Endothelial cell of umbilical vein (primary cell): ENCODE results near the gene ADGRG4. TPM values are rescaled to one million over a fixed set of nuclear protein-coding genes. Genes with fewer than 3 reads are reported as not detected.

Experiments used
- BruUV-seq: library from RNA; stranded (reverse); fragments of 400-500 nt; replicated peaks from 2 replicates; lab custom pipeline; 2021; lab: Mats Ljungman, UMichigan
- CTCF ChIA-PET: fragments of 300-600, 350-600 bp; sonication (Branson Sonifier 250); formaldehyde crosslinking; loops from one replicate; lab custom pipeline; 2021; ENCODE audit warnings: antibody characterized with exemption, inconsistent platforms; lab: Charles Lee
- POLR2A ChIA-PET: fragments of 300-600, 350-600 bp; sonication (Branson Sonifier 250); formaldehyde crosslinking; loops from one replicate; lab custom pipeline; 2021; ENCODE audit warnings: antibody characterized with exemption, inconsistent platforms; lab: Charles Lee
- DNase-seq: peaks from one replicate; pipeline ENCODE4 v3.0.0-alpha.2; 2011; ENCODE audit warnings: low read depth, low spot score
- FAIRE-seq: peaks from 2 replicates; lab custom pipeline; 2011; peaks lifted over from hg19 to GRCh38; lab: Jason Lieb, UNC
- H2AFZ ChIP-seq: 2 replicates; pipeline ENCODE4 v1.6.0; 2012; ENCODE audit warnings: low read depth, low read length, control low read depth, inconsistent platforms
- H3K27ac ChIP-seq: 2 replicates; pipeline ENCODE4 v1.5.1; 2011; ENCODE audit warnings: low read depth, mild to moderate bottlenecking, control low read depth, low read length, moderate library complexity; ENCODE audit not compliant: insufficient read depth
- H3K27me3 ChIP-seq, 2 experiments: 2 replicates each; pipeline versions ENCODE4 v1.6.0 to v1.6.1; 2011; ENCODE audit warnings: low read length in 2 of 2, mixed read lengths in 1 of 2; ENCODE audit not compliant: control insufficient read depth in 2 of 2, insufficient read depth in 2 of 2
- H3K36me3 ChIP-seq, 2 experiments: 2 replicates in 1 of 2; 3 replicates in 1 of 2; pipeline ENCODE4 v1.5.1; 2011; ENCODE audit warnings: low read length in 2 of 2, mild to moderate bottlenecking in 1 of 2, moderate library complexity in 1 of 2; ENCODE audit not compliant: control insufficient read depth in 2 of 2, insufficient read depth in 2 of 2; ENCODE audit errors: extremely low read depth in 1 of 2
- H3K4me1 ChIP-seq: 3 replicates; pipeline ENCODE4 v1.5.1; 2011; ENCODE audit warnings: mild to moderate bottlenecking, low read length; ENCODE audit not compliant: control insufficient read depth, insufficient read depth; ENCODE audit errors: extremely low read depth
- H3K4me2 ChIP-seq: 2 replicates; pipeline ENCODE4 v1.6.1; 2011; ENCODE audit warnings: low read length, control low read depth, mixed read lengths; ENCODE audit not compliant: insufficient read depth
- H3K4me3 ChIP-seq, 3 experiments: fragments of 200-600 bp in 1 of 3; sonication (generic), shearing (Covaris generic) in 1 of 3; replicated peaks in 1 of 3; 2 replicates each; pipeline ENCODE4 v1.5.1; 2011 to 2016; ENCODE audit warnings: control low read depth in 3 of 3, low read length in 3 of 3, mild to moderate bottlenecking in 2 of 3, inconsistent platforms in 1 of 3, low read depth in 1 of 3, moderate library complexity in 1 of 3; ENCODE audit not compliant: insufficient read depth in 1 of 3
- H3K79me2 ChIP-seq: 2 replicates; pipeline ENCODE4 v1.6.0; 2012; ENCODE audit warnings: low read length, inconsistent platforms; ENCODE audit not compliant: control insufficient read depth, insufficient read depth
- H3K9ac ChIP-seq: replicated peaks from 2 replicates; pipeline ENCODE3; 2011; ENCODE audit warnings: low read length, control low read depth; ENCODE audit not compliant: insufficient read depth; ENCODE audit errors: extremely low read depth
- H3K9me1 ChIP-seq: replicated peaks from 3 replicates; pipeline ENCODE4 v1.6.0; 2011; ENCODE audit warnings: mild to moderate bottlenecking, low read length; ENCODE audit not compliant: control insufficient read depth, insufficient read depth; ENCODE audit errors: extremely low read depth
- H3K9me3 ChIP-seq: replicated peaks from 2 replicates; pipeline ENCODE4 v1.5.1; 2012; ENCODE audit warnings: low read length, inconsistent platforms; ENCODE audit not compliant: control insufficient read depth, insufficient read depth
- H4K20me1 ChIP-seq: replicated peaks from 2 replicates; pipeline ENCODE3; 2011; ENCODE audit warnings: mild to moderate bottlenecking, low read length; ENCODE audit not compliant: control insufficient read depth, insufficient read depth; ENCODE audit errors: extremely low read depth
- CTCF ChIP-seq, 2 donors: IDR thresholded peaks; 1 replicate in 1 of 2; 2 replicates in 1 of 2; pipeline ENCODE4 v1.5.1; 2011; ENCODE audit warnings: low read length in 2 of 2, mild to moderate bottlenecking in 2 of 2, moderate library complexity in 2 of 2, control low read depth in 1 of 2, inconsistent platforms in 1 of 2, low read depth in 1 of 2; ENCODE audit not compliant: insufficient read depth in 1 of 2; ENCODE audit errors: extremely low read depth in 1 of 2
- EZH2 ChIP-seq: IDR thresholded peaks from 2 replicates; pipeline ENCODE4 v1.6.1; 2012; ENCODE audit warnings: borderline replicate concordance, low read depth, mild to moderate bottlenecking, moderate library complexity, low read length, inconsistent platforms; ENCODE audit not compliant: severe bottlenecking
- FOS ChIP-seq: IDR thresholded peaks from 2 replicates; pipeline ENCODE4 v1.6.1; 2011; ENCODE audit warnings: mild to moderate bottlenecking, low read length, moderate library complexity, borderline replicate concordance; ENCODE audit not compliant: insufficient read depth
- GATA2 ChIP-seq: IDR thresholded peaks from 2 replicates; pipeline ENCODE4 v1.7.0; 2011; ENCODE audit warnings: low read depth, mild to moderate bottlenecking, moderate library complexity, mixed read lengths, low read length; ENCODE audit not compliant: insufficient read length, insufficient read depth
- JUN ChIP-seq: IDR thresholded peaks from 2 replicates; pipeline ENCODE4 v1.6.1; 2011; ENCODE audit warnings: borderline replicate concordance, low read depth; ENCODE audit not compliant: insufficient read length, insufficient read depth
- MAX ChIP-seq: IDR thresholded peaks from 2 replicates; pipeline ENCODE4 v1.6.1; 2011; ENCODE audit not compliant: insufficient read depth, insufficient read length
- MYC ChIP-seq: IDR thresholded peaks from one replicate; pipeline ENCODE4 v1.6.1; 2011; ENCODE audit warnings: mild to moderate bottlenecking, low read depth, low read length
- POLR2A ChIP-seq: IDR thresholded peaks from 2 replicates; pipeline ENCODE4 v1.6.1; 2012; ENCODE audit warnings: low read depth, mild to moderate bottlenecking, control low read depth, low read length
- POLR2AphosphoS5 ChIP-seq: IDR thresholded peaks from 2 replicates; pipeline ENCODE4 v1.6.1; 2012; ENCODE audit warnings: low read depth, mild to moderate bottlenecking, control low read depth, low read length, moderate library complexity; ENCODE audit not compliant: insufficient read depth
- dilution Hi-C: fragments of 300-500 bp; cut with MboI; formaldehyde crosslinking; loops from one replicate; pipeline ENCODE4 v1.15.0; 2019; ENCODE audit warnings: low sequenced_read_pairs; ENCODE audit not compliant: extremely low pct_ligation_motif_present
- intact Hi-C: fragments of 100-400 bp; cut with micrococcal nuclease; formaldehyde crosslinking; loops from one replicate; pipeline ENCODE4 v1.10.0; 2022
- polyA plus RNA-seq, 4 experiments: library from polyadenylated mRNA; depleted of rRNA in 3 of 4; stranded (reverse) in 3 of 4; unstranded in 1 of 4; fragments of >200 nt; gene quantifications; 2 replicates each; pipeline versions ENCODE4 v1.2.1 to v1.2.3, GENCODE V29; 2011 to 2012; ENCODE audit warnings: missing spikeins in 1 of 4
- total RNA-seq: library from RNA; stranded (reverse); gene quantifications from 2 replicates; pipeline ENCODE4 v1.2.3, GENCODE V29; 2021

Gene ADGRG4
- total and polyA plus RNA-seq, 2 donors (not counting 3 experiments of a cell fraction or from before 2014, with no cell fraction given), result 0.04 to 0.08 TPM

DNA sequence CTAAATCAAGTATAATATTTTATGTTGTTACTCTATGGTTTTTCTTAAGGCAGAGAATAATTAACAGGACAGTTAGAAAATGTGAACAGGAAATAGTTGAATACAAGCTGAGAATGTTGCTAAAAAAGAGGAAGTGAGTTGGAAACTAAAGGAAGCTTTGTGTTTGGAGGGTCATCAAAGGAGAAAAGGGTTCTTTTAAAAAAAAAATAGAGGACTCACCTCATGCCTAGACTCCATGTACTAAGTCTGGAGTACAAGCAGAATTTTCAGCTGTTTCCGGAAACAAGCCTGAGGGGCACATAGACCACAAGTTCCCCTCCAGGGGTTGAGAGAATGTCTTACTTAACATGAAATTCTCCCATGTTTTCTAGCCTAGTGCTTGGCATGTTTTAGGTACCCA lies 29.5 kb upstream of the ADGRG4 start:
- Histone ChIP-seq H3K36me3 (no peaks in the 10 kb centered on the region), H2AFZ (no peak overlapping the region), H4K20me1 (no peaks in the 10 kb centered on the region), H3K9me1 (no peaks in the 10 kb centered on the region), H3K4me1 (peaks cover 21% of the 10 kb centered on the region), H3K4me2 (peak overlapping the region; percentile 21), H3K4me3 (no peak overlapping the region), H3K79me2 (no peaks in the 10 kb centered on the region), H3K27me3 (no peaks in the 10 kb centered on the region), H3K27ac (no peak overlapping the region), H3K9ac (no peak overlapping the region), H3K9me3 (no peaks in the 10 kb centered on the region)
- ChIA-PET CTCF (interaction anchor here (0.6 to 1.5 kb wide), 4 partner anchors 15 to 243 kb away, joined by 3 to 7 read pairs (median 3); no protein-coding TSS in a partner anchor), POLR2A (no interaction called here)
- intact Hi-C loops (loop anchor here (2.0 kb wide), 1 partner anchor 226 kb away; the partner anchor contains the start of gene HTATSF1), dilution Hi-C loops (no loop called here)
- peak; percentile 83 for FAIRE-seq
- TF ChIP-seq EZH2 (no peak), GATA2 (no peak), JUN (no peak), MYC (no peak), POLR2A (no peak)
- peak; percentile 36 for DNase-seq
- BruUV-seq, result no TSS peak

- H3K9me3 ChIP-seq, result no peaks in the 10 kb centered on the region
- H3K27ac ChIP-seq, result no peak overlapping the region
- dilution Hi-C loops (no loop called here), intact Hi-C loops (no loop called here)
- DNase-seq (no peak), FAIRE-seq (peak; percentile 21)
- no peak overlapping the region for H3K9ac ChIP-seq
- H3K36me3 ChIP-seq, result no peaks in the 10 kb centered on the region
- H3K9me1 ChIP-seq, result no peaks in the 10 kb centered on the region
- ChIA-PET CTCF (interaction anchor here (1.5 kb wide), 1 partner anchor 58 kb away, joined by 3 read pairs; no protein-coding TSS in a partner anchor), POLR2A (no interaction called here)
- no peaks in the 10 kb centered on the region for H4K20me1 ChIP-seq
- H3K79me2 ChIP-seq, result no peaks in the 10 kb centered on the region
- H3K4me3 ChIP-seq, result no peak overlapping the region
- peaks cover 0 to 3% of the 10 kb centered on the region in 2 experiments for H3K27me3 ChIP-seq
- H3K4me1 ChIP-seq, result peaks cover 21% of the 10 kb centered on the region
- no peak overlapping the region for H2AFZ ChIP-seq
- H3K4me2 ChIP-seq, result no peak overlapping the region
- no peak for TF ChIP-seq POLR2AphosphoS5
- TF ChIP-seq EZH2, result no peak
- TF ChIP-seq POLR2A, result no peak
- TF ChIP-seq FOS, result no peak
- TF ChIP-seq CTCF (IDR thresholded peaks at IDR 0.05; ENCODE audit: extremely low read depth in 1 of 2, insufficient read depth in 1 of 2, low read depth in 1 of 2, low read length in 2 of 2), result no peak
- no peak for TF ChIP-seq MYC
- TF ChIP-seq MAX, result no peak
- no peak for TF ChIP-seq GATA2
- no peak for TF ChIP-seq JUN
- BruUV-seq, result no TSS peak
Measured at GRCh38 chrX:136272325-136272724, 28.4 kb upstream of the ADGRG4 start.
